ENCODE results near the gene MS4A4E.
"Not testable (repeated sequence)": the region's sequence is repeated elsewhere in the genome, so short reads cannot be mapped to it uniquely, and the experiment has no call there.

The MS4A4E gene

GRCh38 chr11:60169264-60169915, 73.5 kb downstream of the MS4A4E start:
- no peak for DNase-seq

GRCh38 chr11:60168306-60168705, 74.6 kb downstream of the MS4A4E start:
- DNase-seq, result no peak

DNA sequence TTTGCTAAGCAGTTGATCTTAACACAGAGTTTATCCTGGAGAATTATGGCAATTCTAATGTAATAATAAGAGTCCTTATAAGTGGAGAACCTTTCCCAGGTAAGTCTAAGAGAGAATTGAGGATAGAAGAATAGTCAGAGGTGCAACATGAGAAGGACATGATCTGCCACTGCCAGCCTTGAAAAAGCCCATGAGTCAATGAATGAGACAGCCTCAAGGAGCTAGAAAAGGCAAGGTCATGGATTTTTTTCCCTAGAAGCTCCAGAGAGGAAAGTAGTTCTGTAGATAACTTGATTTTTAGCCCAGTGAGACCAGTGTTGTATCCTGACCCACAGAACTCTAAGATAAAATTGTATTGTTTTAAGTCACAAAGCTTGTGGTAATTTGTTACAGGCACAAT, 77.0 kb downstream of the MS4A4E start:
- DNase-seq, result no peak

- DNase-seq, result no peak
Observed at GRCh38 chr11:60165538-60165937, 77.4 kb downstream of the MS4A4E start.

GRCh38 chr11:60164550-60165075, 78.3 kb downstream of the MS4A4E start:
- DNase-seq, result no peak

DNA sequence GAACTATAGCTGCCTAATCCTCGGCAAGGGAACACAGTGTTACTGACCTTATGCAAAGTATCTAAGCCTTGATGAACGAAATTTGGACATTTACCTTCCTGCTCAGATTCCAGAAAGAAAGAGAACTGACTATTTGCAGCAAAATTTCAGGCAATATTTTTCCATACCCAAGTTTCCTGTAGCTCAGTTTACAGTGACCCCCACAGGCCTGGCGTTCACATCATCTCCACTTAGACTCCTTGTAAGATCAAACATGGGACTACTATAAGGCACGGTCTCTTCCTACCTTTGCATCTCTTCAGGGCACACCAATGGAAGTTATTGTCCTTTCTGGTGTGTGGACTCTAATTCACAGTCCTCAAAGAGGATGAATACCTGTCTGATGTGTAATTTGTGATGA, 81.2 kb downstream of the MS4A4E start:
- DNase-seq, result no peak

- no peak for DNase-seq
Observed at GRCh38 chr11:60161107-60161506, 81.8 kb downstream of the MS4A4E start.

DNA sequence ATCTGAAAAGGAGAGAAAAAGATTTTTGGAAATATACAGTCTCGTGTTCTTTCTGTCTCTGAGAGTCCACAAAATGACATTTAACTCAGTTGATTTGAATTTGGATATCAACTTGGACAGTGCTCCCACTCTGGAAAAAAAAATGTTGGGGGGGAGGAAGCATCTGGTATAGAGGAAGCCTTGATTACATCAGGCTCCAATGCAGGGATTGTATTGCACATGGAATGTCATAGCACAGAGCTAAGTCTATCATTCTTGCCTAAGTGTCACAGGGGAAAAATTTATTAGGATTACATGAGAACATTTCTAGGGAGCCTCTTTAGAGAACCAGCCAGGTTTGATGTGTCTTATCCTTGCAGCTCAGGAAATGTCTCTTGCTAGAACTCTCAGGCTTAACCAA, 83.1 kb downstream of the MS4A4E start:
- DNase-seq, result no peak

DNA sequence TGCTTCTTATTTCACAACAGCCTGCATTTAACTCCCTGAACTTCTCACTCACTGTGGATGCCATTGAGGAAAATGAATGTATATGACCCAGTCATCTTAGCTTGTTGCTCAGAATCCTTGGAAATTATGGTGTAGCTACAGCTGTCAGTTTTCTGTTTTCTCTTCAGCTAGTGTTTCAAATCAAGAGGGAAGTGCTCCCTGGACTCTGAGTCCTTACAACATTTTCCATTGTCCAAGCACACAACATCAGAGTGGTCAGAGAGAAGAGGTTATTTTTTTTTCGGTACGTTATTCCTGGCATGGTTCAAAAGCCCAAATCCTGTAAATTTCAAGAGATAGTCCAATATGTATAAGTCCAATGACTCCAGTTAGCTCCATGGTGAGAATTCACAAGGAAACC, 83.7 kb downstream of the MS4A4E start:
- no peak for DNase-seq

- DNase-seq, result no peak
Observed at GRCh38 chr11:60158636-60159035, 84.3 kb downstream of the MS4A4E start.

DNA sequence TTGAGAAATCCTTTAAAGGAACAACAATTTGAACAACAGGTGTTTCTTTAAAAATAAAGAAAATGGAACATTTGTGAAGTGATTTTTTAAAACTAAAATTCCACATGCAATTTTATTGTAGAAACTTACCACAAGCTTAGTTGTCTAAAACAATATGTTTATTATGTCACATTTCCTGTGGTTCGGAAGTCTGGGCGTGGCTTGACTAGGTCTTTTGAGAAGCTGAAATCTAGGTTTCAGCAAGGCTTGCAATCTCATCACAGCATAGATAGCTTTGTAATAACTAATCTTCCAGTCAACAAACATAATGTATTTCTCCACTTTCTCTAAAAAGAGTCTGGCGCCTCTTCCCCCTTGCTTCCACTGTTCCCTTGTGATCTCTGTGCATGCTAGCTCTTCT, 87.0 kb downstream of the MS4A4E start:
- no peak for DNase-seq

DNA sequence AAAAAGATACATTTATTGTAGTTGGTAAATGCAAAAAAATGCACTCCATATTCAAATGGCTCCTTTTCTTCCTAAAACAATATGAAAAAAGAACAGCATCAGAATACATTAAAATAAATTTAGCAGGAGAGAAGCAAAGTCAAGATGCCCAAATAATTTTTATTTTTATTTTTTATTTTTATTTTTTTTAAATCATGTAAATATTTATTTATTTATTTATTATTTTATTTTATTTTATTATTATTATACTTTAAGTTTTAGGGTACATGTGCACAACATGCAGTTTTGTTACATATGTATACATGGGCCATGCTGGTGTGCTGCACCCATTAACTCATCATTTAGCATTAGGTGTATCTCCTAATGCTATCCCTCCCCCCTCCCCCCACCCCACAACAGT, 90.2 kb downstream of the MS4A4E start:
- not testable (repeated sequence) for DNase-seq

DNA sequence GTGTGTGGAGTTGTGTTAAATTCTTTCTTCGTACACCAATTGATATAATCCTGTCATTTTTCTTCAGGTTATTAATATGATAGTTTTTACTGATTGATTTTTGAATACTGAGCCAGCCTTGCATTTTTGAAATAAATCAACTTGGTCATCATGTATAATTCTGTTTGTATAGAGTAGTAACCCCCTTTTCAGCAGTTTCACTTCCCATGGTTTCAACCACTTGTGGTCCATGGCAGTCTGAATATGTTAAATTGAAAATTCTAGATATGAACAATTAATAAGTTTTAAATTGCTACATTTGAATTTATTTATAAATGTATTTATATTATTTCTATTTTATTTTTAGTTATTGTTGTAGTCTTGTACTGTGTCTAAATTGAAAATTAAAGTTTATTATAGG, 92.7 kb downstream of the MS4A4E start:
- no peak for DNase-seq

All from DMS79 (cell line).